ENCODE results near the gene MYO9A. TPM values are rescaled to one million over a fixed set of nuclear protein-coding genes. Genes with fewer than 3 reads are reported as not detected.
A peak's percentile ranks its signal among the peaks of the same experiment; 100 is the strongest.
"Not testable (repeated sequence)": the region's sequence is repeated elsewhere in the genome, so short reads cannot be mapped to it uniquely, and the experiment has no call there.

The MYO9A gene
- total RNA-seq, 2 donors from 2014 or later = 27.1 to 30.5 TPM

- no peak overlapping the region for H3K4me3 Mint-ChIP-seq
- H3K36me3 Mint-ChIP-seq (ENCODE audit: low read depth) = no peaks in the 10 kb centered on the region
- no peaks in the 10 kb centered on the region for H3K9me3 ChIP-seq (ENCODE audit: control insufficient read depth, low read length, poor library complexity, severe bottlenecking)
- DNase-seq (no peak), ATAC-seq (no peak)
- no peaks in the 10 kb centered on the region for H3K27me3 Mint-ChIP-seq
- peaks cover 2% of the 10 kb centered on the region for H3K4me1 Mint-ChIP-seq
- no peak overlapping the region for H3K27ac Mint-ChIP-seq
Observed at GRCh38 chr15:72034351-72034750, 83.6 kb downstream of the MYO9A start.

GRCh38 chr15:72033711-72034110 is 84.2 kb downstream of the MYO9A start:
- H3K36me3 Mint-ChIP-seq (ENCODE audit: low read depth) = no peaks in the 10 kb centered on the region
- H3K27me3 Mint-ChIP-seq = no peaks in the 10 kb centered on the region
- H3K9me3 ChIP-seq (ENCODE audit: control insufficient read depth, low read length, poor library complexity, severe bottlenecking) = no peaks in the 10 kb centered on the region
- H3K4me1 Mint-ChIP-seq = peaks cover 4% of the 10 kb centered on the region
- no peak for ATAC-seq
- no peak for DNase-seq
- no peak overlapping the region for H3K4me3 Mint-ChIP-seq
- H3K27ac Mint-ChIP-seq = no peak overlapping the region

GRCh38 chr15:72033285-72033684 is 84.7 kb downstream of the MYO9A start:
- Mint-ChIP-seq H3K4me3 (no peak overlapping the region), H3K36me3 (ENCODE audit: low read depth) (no peaks in the 10 kb centered on the region), H3K4me1 (peaks cover 4% of the 10 kb centered on the region), H3K27ac (no peak overlapping the region), H3K27me3 (no peaks in the 10 kb centered on the region)
- ATAC-seq = no peak
- H3K9me3 ChIP-seq (ENCODE audit: control insufficient read depth, low read length, poor library complexity, severe bottlenecking) = no peaks in the 10 kb centered on the region
- DNase-seq = no peak

GRCh38 chr15:72021604-72022003 is 96.3 kb downstream of the MYO9A start:
- no peak overlapping the region for H3K27ac Mint-ChIP-seq
- H3K36me3 Mint-ChIP-seq (ENCODE audit: low read depth) = peaks cover 13% of the 10 kb centered on the region
- no peak for DNase-seq
- peaks cover 11% of the 10 kb centered on the region for H3K4me1 Mint-ChIP-seq
- no peaks in the 10 kb centered on the region for H3K27me3 Mint-ChIP-seq
- ATAC-seq = no peak
- H3K4me3 Mint-ChIP-seq = no peak overlapping the region
- no peaks in the 10 kb centered on the region for H3K9me3 ChIP-seq (ENCODE audit: control insufficient read depth, low read length, poor library complexity, severe bottlenecking)

GRCh38 chr15:72020799-72021198 is 97.2 kb downstream of the MYO9A start:
- peaks cover 13% of the 10 kb centered on the region for H3K36me3 Mint-ChIP-seq (ENCODE audit: low read depth)
- peaks cover 7% of the 10 kb centered on the region for H3K4me1 Mint-ChIP-seq
- H3K27me3 Mint-ChIP-seq = no peaks in the 10 kb centered on the region
- DNase-seq (no peak), ATAC-seq (no peak)
- H3K27ac Mint-ChIP-seq = no peak overlapping the region
- no peak overlapping the region for H3K4me3 Mint-ChIP-seq
- no peaks in the 10 kb centered on the region for H3K9me3 ChIP-seq (ENCODE audit: control insufficient read depth, low read length, poor library complexity, severe bottlenecking)

GRCh38 chr15:72014555-72014954 is 103.4 kb downstream of the MYO9A start:
- not testable (repeated sequence) for DNase-seq; H3K27me3 Mint-ChIP-seq; H3K27ac Mint-ChIP-seq; H3K4me1 Mint-ChIP-seq; H3K36me3 Mint-ChIP-seq (ENCODE audit: low read depth); H3K4me3 Mint-ChIP-seq; ATAC-seq; H3K9me3 ChIP-seq (ENCODE audit: control insufficient read depth, low read length, poor library complexity, severe bottlenecking)

GRCh38 chr15:72013703-72014102 is 104.2 kb downstream of the MYO9A start:
- H3K4me3 Mint-ChIP-seq = no peak overlapping the region
- no peak overlapping the region for H3K27ac Mint-ChIP-seq
- DNase-seq (no peak), ATAC-seq (no peak)
- no peaks in the 10 kb centered on the region for H3K9me3 ChIP-seq (ENCODE audit: control insufficient read depth, low read length, poor library complexity, severe bottlenecking)
- H3K27me3 Mint-ChIP-seq = no peaks in the 10 kb centered on the region
- H3K36me3 Mint-ChIP-seq (ENCODE audit: low read depth) = peaks cover 3% of the 10 kb centered on the region
- no peaks in the 10 kb centered on the region for H3K4me1 Mint-ChIP-seq

GRCh38 chr15:72011302-72011942 is 106.5 kb downstream of the MYO9A start:
- ATAC-seq (no peak), DNase-seq (no peak)
- Mint-ChIP-seq H3K27me3 (no peaks in the 10 kb centered on the region), H3K27ac (no peak overlapping the region), H3K36me3 (ENCODE audit: low read depth) (peaks cover 11% of the 10 kb centered on the region), H3K4me3 (no peak overlapping the region), H3K4me1 (no peaks in the 10 kb centered on the region)
- H3K9me3 ChIP-seq (ENCODE audit: control insufficient read depth, low read length, poor library complexity, severe bottlenecking) = no peaks in the 10 kb centered on the region

GRCh38 chr15:72009222-72009621 is 108.7 kb downstream of the MYO9A start:
- Mint-ChIP-seq H3K4me3 (no peak overlapping the region), H3K36me3 (ENCODE audit: low read depth) (peaks cover 12% of the 10 kb centered on the region), H3K4me1 (no peaks in the 10 kb centered on the region), H3K27ac (no peak overlapping the region), H3K27me3 (no peaks in the 10 kb centered on the region)
- ATAC-seq (no peak), DNase-seq (no peak)
- H3K9me3 ChIP-seq (ENCODE audit: control insufficient read depth, low read length, poor library complexity, severe bottlenecking) = no peaks in the 10 kb centered on the region

- Mint-ChIP-seq H3K4me3 (no peak overlapping the region), H3K27ac (no peak overlapping the region), H3K36me3 (ENCODE audit: low read depth) (peaks cover 12% of the 10 kb centered on the region), H3K4me1 (no peaks in the 10 kb centered on the region), H3K27me3 (no peaks in the 10 kb centered on the region)
- no peak for DNase-seq
- H3K9me3 ChIP-seq (ENCODE audit: control insufficient read depth, low read length, poor library complexity, severe bottlenecking) = no peaks in the 10 kb centered on the region
- ATAC-seq = no peak
Observed at GRCh38 chr15:72006382-72006781, 111.6 kb downstream of the MYO9A start.

GRCh38 chr15:72005483-72005882 is 112.5 kb downstream of the MYO9A start:
- Mint-ChIP-seq H3K36me3 (ENCODE audit: low read depth) (peaks cover 12% of the 10 kb centered on the region), H3K4me1 (no peaks in the 10 kb centered on the region), H3K27ac (no peak overlapping the region), H3K27me3 (no peaks in the 10 kb centered on the region), H3K4me3 (peak overlapping the region; percentile 7)
- ATAC-seq (no peak), DNase-seq (no peak)
- no peaks in the 10 kb centered on the region for H3K9me3 ChIP-seq (ENCODE audit: control insufficient read depth, low read length, poor library complexity, severe bottlenecking)

GRCh38 chr15:71999807-72000206 is 118.1 kb downstream of the MYO9A start:
- H3K27me3 Mint-ChIP-seq = no peaks in the 10 kb centered on the region
- DNase-seq = no peak
- H3K36me3 Mint-ChIP-seq (ENCODE audit: low read depth) = peaks cover 13% of the 10 kb centered on the region
- no peak for ATAC-seq
- H3K27ac Mint-ChIP-seq = no peak overlapping the region
- H3K4me3 Mint-ChIP-seq = no peak overlapping the region
- H3K9me3 ChIP-seq (ENCODE audit: control insufficient read depth, low read length, poor library complexity, severe bottlenecking) = no peaks in the 10 kb centered on the region
- H3K4me1 Mint-ChIP-seq = no peaks in the 10 kb centered on the region

- not testable (repeated sequence) for H3K4me3 Mint-ChIP-seq; H3K4me1 Mint-ChIP-seq; H3K9me3 ChIP-seq (ENCODE audit: control insufficient read depth, low read length, poor library complexity, severe bottlenecking); H3K27ac Mint-ChIP-seq; H3K27me3 Mint-ChIP-seq; ATAC-seq; DNase-seq
- peaks cover 13% of the 10 kb centered on the region for H3K36me3 Mint-ChIP-seq (ENCODE audit: low read depth)
Observed at GRCh38 chr15:71998717-71999116, 119.2 kb downstream of the MYO9A start.

- ATAC-seq (no peak), DNase-seq (no peak)
- no peaks in the 10 kb centered on the region for H3K27me3 Mint-ChIP-seq
- no peak overlapping the region for H3K27ac Mint-ChIP-seq
- no peaks in the 10 kb centered on the region for H3K9me3 ChIP-seq (ENCODE audit: control insufficient read depth, low read length, poor library complexity, severe bottlenecking)
- H3K4me1 Mint-ChIP-seq = no peaks in the 10 kb centered on the region
- peaks cover 13% of the 10 kb centered on the region for H3K36me3 Mint-ChIP-seq (ENCODE audit: low read depth)
- H3K4me3 Mint-ChIP-seq = no peak overlapping the region
Observed at GRCh38 chr15:71997691-71998090, 120.3 kb downstream of the MYO9A start.

All from T-helper 17 cell (primary cell).